ENCODE results near the gene LRRC46.

The LRRC46 gene, protein sequence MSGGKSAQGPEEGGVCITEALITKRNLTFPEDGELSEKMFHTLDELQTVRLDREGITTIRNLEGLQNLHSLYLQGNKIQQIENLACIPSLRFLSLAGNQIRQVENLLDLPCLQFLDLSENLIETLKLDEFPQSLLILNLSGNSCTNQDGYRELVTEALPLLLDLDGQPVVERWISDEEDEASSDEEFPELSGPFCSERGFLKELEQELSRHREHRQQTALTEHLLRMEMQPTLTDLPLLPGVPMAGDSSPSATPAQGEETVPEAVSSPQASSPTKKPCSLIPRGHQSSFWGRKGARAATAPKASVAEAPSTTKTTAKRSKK

DNA sequence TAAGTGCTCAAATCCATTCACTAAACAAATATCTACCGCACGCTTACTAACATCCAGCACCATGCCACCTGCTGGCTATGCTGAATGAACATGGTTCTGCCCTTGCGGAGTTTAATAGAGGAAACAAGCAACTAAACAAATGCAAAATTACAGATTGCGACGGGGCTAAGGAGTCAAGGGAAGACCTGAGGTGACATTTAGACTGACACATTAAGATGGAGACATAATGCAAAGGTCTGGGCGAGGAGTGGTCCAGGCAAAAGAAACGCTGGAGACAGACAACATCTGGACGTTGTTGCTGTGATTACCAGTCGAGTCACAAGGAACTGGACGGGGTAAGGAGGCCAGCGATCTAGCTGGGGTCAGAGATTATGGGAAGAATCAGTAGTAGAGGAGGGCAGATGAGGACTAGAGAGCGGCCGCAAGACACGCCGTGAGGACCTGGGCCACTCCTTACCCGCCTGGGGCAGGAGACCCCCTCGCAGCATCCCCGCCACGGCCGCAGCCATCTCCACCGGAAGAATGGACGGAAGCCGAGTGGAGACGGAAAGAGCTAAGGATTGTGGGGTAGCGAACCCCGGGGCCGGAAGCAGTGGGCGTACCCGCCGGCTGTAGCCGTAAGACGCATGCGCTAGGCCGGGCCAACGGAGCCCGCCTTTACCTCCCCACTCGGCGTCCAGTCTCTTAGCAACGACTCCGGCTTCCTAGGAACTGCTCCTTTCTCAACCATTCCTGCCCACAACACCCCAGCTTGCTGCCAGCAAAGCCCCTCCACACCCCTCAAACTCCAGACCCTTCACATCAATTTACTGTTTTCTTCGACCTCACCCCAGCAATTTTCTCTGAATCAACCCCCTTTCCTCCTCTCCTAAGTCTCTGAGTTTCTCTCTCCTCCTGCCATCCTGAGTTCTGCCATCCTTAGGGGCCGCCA is at the start of gene LRRC46, which contains the start of gene MRPL10:
TSS of gene LRRC46 (plus strand) at position 668 of the 931 bp plus-strand sequence. CDS start 320 bp downstream, outside the sequence.
TSS of gene MRPL10 (minus strand) at position 539 of the 931 bp plus-strand sequence. CDS start at position 509, 30 bp downstream.
- DNase-seq (ENCODE audit: low spot score): peak; percentile 95

GRCh38 chr17:47785538-47786123 is 45.8 kb upstream of the LRRC46 start:
- peak; percentile 32 for DNase-seq (ENCODE audit: low spot score)

DNA sequence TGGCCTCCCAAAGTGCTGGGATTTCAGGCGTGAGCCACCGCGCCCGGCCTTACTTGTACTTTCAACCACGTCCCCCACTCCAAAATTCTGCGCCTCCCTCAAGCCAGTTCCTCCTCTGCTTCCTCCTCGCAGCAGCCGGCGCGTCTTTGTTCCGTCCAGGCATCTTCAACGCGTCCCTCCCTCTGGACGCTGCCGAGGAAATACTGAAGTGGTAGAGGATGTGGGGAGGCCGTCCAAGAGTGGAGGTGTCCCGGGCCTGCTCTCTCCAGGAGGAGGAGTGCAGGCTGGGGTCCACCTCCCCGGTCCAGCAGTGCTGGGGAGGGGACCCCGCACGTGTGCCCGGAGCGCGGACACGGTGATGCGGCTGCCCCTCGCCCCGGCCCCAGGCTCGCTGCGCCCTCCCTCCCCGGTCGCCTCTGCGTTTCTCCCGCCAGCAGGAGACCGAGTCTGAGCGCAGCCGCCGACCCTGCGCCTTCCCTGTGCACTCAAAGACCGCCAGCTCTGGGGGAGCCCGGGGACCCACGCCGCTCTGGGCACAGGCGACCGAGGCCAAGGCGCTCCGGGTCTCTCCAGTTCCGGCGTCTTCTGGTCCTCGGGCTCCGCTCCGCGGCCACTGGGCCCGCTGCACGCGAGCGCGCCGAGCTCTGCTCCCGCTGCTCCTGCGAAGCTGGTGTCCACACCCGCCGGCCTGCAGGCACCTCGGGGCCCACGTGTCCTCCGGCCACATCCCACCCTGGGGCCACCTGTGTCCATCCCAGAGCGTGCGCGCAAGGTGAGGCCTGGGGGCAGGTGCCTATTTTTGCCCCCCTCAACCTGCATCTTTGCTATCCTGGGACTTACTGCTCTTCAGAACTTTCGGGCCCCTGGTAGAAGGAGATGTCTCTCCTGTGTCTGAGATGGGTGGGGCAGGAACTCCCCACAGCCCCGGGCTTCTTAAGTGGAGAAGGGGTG is 41.6 kb upstream of the LRRC46 start:
- no peak for DNase-seq (ENCODE audit: low spot score)

- no peak for DNase-seq (ENCODE audit: low spot score)
Observed at GRCh38 chr17:47791025-47791424, 40.4 kb upstream of the LRRC46 start.

DNA sequence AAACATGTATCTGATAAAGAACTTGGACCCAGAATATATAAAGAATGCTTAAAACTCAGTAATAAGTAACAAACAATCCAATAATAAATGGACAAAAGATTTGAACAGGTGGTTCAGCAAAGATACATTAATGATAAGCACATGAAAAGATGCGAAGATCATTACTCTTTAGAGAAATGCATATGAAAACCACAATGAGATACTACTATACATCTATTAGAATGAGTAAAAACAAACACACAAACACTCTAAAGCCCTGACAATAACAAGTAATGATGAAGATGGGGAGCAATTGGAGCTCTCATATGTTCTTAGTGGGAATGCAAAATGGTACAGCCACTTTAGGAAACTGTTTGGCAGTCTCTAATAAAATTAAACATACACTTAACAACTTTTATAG is 39.0 kb upstream of the LRRC46 start:
- DNase-seq (ENCODE audit: low spot score): no peak

GRCh38 chr17:47792979-47793378 is 38.5 kb upstream of the LRRC46 start:
- no peak for DNase-seq (ENCODE audit: low spot score)

DNA sequence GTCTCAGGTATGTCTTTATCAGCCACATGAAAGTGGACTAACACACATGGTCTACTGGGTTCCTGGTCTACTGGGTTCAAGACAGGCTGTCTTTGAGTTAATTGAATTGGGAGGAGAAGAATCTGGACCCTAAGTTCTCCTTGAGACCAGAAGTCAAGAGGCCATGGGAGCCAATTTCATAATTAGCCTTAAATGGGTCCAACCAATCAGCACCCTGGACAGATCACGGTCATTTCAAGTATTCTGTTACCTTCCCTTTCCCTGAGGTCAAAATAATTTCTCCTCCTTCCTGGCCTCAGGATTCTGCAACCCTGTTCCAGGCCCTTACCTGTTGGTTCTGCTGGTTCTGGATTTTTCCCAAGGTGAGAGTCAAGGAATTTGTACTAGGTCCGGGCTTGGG is 33.7 kb upstream of the LRRC46 start:
- peak; percentile 35 for DNase-seq (ENCODE audit: low spot score)

DNA sequence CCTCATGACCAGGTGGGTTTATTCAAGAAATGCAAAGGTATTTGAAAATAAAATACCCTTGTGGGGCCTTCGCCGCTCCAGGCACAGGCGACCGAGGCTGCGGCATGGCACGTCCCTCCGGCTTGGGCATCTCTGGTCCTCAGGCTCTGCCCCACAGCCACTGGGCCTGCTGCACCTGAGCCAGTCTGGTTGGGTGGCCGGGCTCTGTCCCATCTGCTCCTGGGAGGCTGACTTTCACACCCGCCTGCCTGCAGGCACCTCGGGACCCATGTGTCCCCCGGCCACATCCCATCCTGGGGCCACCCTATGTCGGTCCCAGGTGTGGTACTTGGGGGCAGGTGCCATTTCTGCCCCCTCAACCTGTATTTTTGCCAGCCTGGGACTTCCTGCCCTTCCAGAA is 30.8 kb upstream of the LRRC46 start:
- no peak for DNase-seq (ENCODE audit: low spot score)

DNA sequence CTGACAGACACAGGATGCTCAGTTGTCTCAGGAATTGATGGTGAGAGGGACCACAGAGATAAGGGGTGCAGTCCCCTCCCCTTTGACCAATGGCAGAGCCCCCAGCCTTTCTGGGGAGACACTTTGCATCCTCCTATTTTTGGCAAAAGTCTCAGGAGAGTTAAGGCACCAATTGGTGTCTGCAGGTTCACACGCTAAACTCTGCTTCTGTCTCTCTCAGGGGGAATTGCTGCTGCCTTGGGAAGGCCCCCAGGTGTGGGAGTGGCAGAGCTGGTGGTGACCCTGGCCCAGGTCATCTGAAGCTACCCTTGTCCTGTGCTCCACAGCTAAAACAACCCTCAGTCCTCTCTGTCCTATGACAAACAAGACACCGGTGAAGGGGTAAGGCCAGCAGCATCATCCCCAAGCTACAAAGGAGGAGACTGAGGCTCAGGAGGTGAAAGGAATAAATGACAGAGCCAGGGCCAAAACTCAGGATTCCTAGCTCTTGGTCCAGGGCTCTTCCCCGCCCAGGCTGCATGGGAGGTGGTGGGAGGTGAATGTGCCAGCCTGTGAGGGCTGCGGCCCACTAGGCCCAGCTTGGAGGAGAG is 30.2 kb upstream of the LRRC46 start:
- DNase-seq (ENCODE audit: low spot score): no peak

- no peak for DNase-seq (ENCODE audit: low spot score)
Observed at GRCh38 chr17:47801906-47802305, 29.6 kb upstream of the LRRC46 start.

DNA sequence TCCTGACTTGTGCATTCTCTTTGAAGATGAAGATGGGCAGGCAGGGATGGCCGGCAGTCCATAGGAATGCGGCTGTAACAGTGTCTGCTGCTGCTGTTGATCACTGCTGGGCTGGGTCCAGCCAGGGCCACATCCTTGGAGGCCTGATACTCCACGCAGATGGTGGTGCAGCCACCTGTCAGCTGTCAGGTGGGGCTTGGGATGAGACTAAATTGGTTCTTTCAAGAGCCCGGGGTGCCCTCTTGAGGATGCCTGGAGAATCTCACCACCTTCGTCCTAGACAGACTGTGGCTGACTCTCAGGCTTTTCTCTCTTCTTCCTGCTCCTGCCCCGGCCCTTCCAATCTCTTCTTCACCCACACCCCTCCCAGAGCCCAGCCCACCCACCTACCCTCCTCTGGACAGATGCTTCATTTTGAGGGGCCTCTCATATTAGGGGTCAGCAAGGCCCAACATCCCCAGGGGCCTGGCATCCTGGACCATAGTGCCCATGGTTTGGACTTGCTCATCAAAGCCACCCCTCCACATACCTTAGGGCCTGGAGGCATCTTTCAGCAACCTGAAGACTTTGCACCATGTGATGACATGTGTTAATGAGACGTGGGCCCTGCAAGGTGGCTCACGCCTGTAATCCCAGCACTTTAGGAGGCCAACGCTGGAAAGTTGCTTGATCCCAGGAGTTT is 29.0 kb upstream of the LRRC46 start:
- DNase-seq (ENCODE audit: low spot score): peak; percentile 61

DNA sequence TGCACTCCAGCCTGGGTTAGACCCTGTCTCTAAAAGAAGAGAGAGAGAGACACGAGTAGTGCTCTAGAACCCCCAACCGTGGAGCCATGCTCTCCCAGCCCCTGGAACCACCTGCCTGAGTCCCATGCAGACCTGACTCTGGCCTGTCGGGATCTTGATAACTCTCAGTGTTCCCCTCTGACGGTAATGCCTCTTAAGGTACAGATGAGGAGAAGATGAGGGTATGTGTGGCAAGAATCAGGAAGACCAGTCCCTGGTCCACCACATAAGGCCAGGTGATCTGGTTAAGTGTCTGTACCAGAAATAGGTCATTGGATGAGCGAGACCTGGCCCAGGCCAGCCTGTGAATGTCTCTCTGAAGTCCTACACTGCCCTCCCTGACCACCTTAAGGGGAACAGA is 28.3 kb upstream of the LRRC46 start:
- DNase-seq (ENCODE audit: low spot score): no peak

- no peak for DNase-seq (ENCODE audit: low spot score)
Observed at GRCh38 chr17:47803751-47804150, 27.7 kb upstream of the LRRC46 start.

DNA sequence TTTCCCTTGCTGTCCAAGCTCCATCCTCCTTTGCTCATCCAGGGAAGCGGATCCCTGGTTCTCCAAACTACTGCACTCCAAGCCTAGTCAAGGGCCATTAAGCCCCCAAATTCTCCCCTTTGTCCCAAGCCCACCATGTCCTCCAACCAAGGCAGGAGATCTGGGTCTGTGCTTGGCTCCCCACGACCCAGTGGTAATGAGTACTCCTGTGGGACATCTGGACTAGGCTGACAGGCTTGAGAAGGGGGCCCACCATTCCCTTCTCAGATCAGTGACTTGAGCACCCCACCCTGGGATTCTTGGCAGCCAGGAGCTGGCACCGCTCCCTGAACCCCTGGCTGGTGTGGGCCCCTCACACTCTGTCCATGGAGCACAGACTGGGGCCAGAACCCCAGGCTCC is 27.0 kb upstream of the LRRC46 start:
- no peak for DNase-seq (ENCODE audit: low spot score)

DNA sequence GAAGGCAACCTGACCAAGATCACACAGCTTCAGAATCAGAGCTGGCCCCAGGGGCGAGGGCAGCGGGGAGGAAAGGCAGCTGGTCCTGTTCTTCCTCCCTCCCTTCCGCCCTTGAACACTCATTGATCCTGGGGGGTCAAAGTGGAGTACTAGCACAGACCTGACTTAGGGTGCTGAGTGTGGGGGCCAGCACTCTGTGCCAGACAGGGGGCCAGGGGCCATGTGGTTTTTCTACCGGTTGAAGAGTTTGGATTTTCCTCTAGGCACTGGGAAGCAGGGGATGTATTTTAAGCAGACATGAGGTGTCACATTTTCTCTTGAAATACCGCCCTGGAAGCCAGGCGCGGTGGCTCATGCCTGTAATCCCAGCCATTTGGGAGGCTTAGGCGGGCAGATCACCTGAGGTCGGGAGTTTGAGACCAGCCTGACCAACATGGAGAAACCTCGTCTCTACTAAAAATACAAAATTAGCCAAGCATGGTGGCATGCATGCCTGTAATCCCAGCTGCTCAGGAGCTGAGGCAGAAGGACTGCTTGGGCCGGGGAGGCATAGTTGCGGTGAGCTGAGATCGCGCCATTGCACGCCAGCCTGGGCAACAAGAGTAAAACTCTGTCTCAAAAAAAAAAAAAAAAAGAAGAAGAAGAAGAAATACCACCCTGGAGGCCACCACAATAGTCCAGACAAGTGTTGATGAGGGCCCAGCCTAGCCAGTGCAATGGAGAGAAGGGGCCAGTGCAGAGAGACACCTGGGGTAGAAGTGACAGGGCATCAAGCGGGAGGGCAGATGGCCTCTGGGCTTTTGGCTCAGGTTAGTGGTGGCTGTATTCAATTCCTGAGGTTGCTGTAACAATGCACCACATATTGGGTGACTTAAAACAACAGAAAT is 25.2 kb upstream of the LRRC46 start:
- DNase-seq (ENCODE audit: low spot score): no peak

DNA sequence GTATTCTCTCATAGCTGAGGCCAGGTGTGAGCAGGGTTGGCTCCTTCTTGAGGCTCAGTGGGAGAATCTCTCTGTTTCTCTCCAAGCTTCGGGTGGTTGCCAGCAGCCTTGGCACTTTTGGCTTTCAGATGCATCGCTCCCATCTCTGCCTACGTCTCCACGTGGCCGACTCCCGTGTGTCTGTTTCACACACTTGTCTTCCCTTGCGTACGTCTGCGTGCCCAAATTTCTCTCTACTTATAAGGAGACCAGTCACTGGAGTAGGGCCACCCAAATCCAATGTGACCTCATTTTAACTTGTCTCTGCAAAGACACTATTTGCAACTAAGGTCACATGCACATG is 24.6 kb upstream of the LRRC46 start:
- no peak for DNase-seq (ENCODE audit: low spot score)

- no peak for DNase-seq (ENCODE audit: low spot score)
Observed at GRCh38 chr17:47807421-47807820, 24.0 kb upstream of the LRRC46 start.

DNA sequence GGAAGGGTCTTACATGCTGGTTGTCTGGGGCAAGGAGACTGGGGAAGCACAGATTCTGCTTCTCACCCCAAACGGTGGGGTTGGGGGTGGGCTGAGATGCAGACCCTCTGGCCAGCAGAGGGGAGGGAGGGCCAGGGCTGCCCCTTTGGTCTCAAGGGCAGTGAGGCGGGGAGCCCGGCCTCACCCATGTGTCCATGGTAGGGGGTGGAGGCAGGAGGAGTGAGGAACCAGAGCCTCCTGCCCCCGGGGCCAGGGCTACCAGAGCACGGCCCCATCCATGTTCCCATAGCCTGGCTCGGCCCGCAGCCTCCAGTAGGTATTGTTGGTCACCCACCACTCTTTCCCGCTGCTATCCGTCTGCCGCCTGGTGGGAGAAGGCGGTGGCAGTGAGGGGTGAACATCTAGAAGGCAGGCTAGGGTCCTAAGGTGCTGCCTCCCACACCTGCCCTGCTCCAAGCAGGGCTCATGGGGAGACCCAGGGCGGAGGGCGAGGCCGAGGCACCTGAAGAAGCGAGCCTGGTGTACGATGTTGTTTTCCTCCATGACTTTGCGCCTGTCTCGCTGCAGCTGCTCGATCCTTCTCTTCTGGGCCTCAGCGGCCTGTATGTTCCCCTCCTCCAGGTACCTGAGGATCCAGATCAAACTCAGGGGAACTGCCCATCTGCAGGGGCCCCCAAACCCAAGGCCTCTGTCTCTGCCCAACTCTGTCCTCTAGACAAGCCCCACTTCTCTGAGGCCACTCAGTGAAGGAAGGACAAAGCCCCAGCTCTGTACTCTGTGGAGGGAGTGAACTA is 23.2 kb upstream of the LRRC46 start:
- DNase-seq (ENCODE audit: low spot score): no peak
